DND-41 (cell line): Measurements from ENCODE around the gene DAD1.
"Not testable (repeated sequence)": the region's sequence is repeated elsewhere in the genome, so short reads cannot be mapped to it uniquely, and the experiment has no call there.

Experiments
- ATAC-seq: fragments of 200-7000 bp; cut with Tn5 transposase; 3 replicates; pipeline ENCODE4 v1.9.1; 2021; ENCODE audit warnings: low read depth; ENCODE audit not compliant: insufficient read depth
- DNase-seq: peaks from one replicate; pipeline ENCODE4 v3.0.0-alpha.2; 2020
- H2AFZ ChIP-seq: 2 replicates; pipeline ENCODE4 v1.6.0; 2012; ENCODE audit warnings: low read depth, low read length
- H3K27ac ChIP-seq: 2 replicates; pipeline ENCODE4 v1.5.1; 2012; ENCODE audit warnings: low read length, inconsistent platforms
- H3K27me3 ChIP-seq: fragments of 200-600 bp; sonication (generic); 2 replicates; pipeline ENCODE4 v1.6.0; 2012; ENCODE audit warnings: low read length, mild to moderate bottlenecking, inconsistent platforms; ENCODE audit not compliant: insufficient read depth, poor library complexity
- H3K36me3 ChIP-seq: 2 replicates; pipeline ENCODE4 v1.5.1; 2012; ENCODE audit warnings: low read length, inconsistent platforms; ENCODE audit not compliant: insufficient read depth
- H3K4me1 ChIP-seq: 2 replicates; pipeline ENCODE4 v1.5.1; 2012; ENCODE audit warnings: mild to moderate bottlenecking, low read length; ENCODE audit not compliant: insufficient read depth
- H3K4me2 ChIP-seq: 2 replicates; pipeline ENCODE4 v1.6.0; 2012; ENCODE audit warnings: mild to moderate bottlenecking, moderate library complexity, low read length, inconsistent platforms; ENCODE audit not compliant: insufficient read depth
- H3K4me3 ChIP-seq, 2 experiments: fragments of 200-600 bp in 1 of 2; shearing (Covaris generic) in 1 of 2; 2 replicates each; pipeline ENCODE4 v1.5.1; 2012 to 2016; ENCODE audit warnings: inconsistent platforms in 2 of 2, low read length in 2 of 2, mild to moderate bottlenecking in 2 of 2, low read depth in 1 of 2, moderate library complexity in 1 of 2
- H3K79me2 ChIP-seq: 2 replicates; pipeline ENCODE4 v1.6.0; 2012; ENCODE audit warnings: low read length, inconsistent platforms; ENCODE audit not compliant: insufficient read depth
- H3K9ac ChIP-seq: 2 replicates; pipeline ENCODE4 v1.6.0; 2012; ENCODE audit warnings: low read depth, mild to moderate bottlenecking, inconsistent platforms, low read length, moderate library complexity
- H3K9me3 ChIP-seq: 2 replicates; pipeline ENCODE4 v1.5.1; 2012; ENCODE audit warnings: low read length, moderate library complexity, mild to moderate bottlenecking, inconsistent platforms; ENCODE audit not compliant: insufficient read depth, severe bottlenecking
- H4K20me1 ChIP-seq: 2 replicates; pipeline ENCODE4 v1.6.0; 2012; ENCODE audit warnings: low read length; ENCODE audit not compliant: insufficient read depth
- CTCF ChIP-seq: IDR thresholded peaks from 2 replicates; pipeline ENCODE4 v1.5.1; 2012; ENCODE audit warnings: borderline replicate concordance, low read length, moderate library complexity, mild to moderate bottlenecking; ENCODE audit not compliant: poor library complexity, severe bottlenecking; ENCODE audit errors: extremely low read depth
- EZH2 ChIP-seq: IDR thresholded peaks from 3 replicates; pipeline ENCODE4 v1.6.1; 2012; ENCODE audit warnings: borderline replicate concordance, low read depth, mild to moderate bottlenecking, moderate library complexity, low read length, inconsistent platforms; ENCODE audit not compliant: severe bottlenecking

Gene DAD1

DNA sequence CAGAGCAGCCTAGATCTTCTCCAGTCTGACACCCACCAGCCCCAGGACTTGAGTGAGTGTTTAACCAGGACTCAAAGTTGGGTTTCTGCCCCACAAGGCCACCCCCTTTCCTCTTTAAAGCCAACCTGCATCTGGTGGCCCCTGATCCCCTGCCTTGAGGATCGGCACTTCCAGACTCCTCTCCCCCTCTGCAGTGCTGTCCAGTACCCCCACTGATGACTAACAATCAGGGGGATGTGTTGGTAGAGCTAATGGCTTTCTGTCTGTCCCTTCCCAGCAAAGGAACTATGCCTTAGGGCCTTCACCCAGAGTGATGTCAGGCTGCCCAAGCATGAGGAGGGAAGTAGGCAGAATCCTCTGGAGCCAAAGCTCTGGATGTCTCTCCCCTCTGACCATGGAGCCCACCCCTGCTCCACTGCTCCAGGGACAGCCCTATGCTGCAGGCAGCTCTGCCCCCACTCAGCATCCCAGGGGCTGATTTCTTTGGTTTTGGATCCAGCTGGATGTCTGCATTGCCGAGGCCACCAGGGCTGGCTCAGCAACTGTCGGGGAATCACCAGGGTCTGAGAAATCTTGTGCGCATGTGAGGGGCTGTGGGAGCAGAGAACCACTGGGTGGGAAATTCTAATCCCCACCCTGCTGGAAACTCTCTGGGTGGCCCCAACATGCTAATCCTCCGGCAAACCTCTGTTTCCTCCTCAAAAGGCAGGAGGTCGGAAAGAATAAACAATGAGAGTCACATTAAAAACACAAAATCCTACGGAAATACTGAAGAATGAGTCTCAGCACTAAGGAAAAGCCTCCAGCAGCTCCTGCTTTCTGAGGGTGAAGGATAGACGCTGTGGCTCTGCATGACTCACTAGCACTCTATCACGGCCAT is 42.9 kb downstream of the DAD1 start:
- no peaks in the 10 kb centered on the region for H3K4me1 ChIP-seq
- no peak overlapping the region for H3K4me3 ChIP-seq
- no peaks in the 10 kb centered on the region for H3K9me3 ChIP-seq
- H3K9ac ChIP-seq = no peak overlapping the region
- ATAC-seq = no peak
- H3K79me2 ChIP-seq = no peaks in the 10 kb centered on the region
- no peak overlapping the region for H3K27ac ChIP-seq
- TF ChIP-seq CTCF (no peak), EZH2 (no peak)
- H3K27me3 ChIP-seq = peaks cover 69% of the 10 kb centered on the region
- DNase-seq = no peak
- no peak overlapping the region for H2AFZ ChIP-seq
- H3K36me3 ChIP-seq = no peaks in the 10 kb centered on the region
- H4K20me1 ChIP-seq = peaks cover 28% of the 10 kb centered on the region
- no peak overlapping the region for H3K4me2 ChIP-seq

DNA sequence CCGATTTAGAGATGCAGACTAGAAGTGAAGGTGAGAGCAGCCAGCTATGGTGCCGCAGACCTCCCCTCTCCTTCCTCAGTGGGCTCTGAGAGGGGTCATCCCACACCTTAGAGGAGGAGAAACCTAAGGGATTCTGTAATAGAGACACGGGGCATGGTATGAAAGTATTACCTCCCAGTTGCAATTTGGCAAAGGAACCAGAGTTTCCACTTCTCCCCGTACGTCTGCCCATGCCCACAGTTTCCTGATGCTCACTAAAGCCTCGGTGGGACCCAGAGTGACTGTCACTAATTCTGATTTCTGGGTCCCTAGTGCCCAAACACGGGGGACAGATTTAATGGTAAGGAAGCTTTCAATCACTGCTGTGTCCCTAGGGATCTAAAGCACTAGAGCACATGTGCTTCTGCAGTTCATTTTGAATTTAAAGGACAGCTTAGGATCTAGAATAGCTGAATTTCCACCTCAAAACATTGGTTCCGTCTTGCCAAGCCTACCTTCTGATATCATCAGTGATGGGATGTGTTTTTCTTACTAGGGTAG is 44.1 kb downstream of the DAD1 start:
- Histone ChIP-seq H3K4me2 (no peak overlapping the region), H3K4me1 (no peaks in the 10 kb centered on the region)
- TF ChIP-seq CTCF (no peak), EZH2 (no peak)

DNA sequence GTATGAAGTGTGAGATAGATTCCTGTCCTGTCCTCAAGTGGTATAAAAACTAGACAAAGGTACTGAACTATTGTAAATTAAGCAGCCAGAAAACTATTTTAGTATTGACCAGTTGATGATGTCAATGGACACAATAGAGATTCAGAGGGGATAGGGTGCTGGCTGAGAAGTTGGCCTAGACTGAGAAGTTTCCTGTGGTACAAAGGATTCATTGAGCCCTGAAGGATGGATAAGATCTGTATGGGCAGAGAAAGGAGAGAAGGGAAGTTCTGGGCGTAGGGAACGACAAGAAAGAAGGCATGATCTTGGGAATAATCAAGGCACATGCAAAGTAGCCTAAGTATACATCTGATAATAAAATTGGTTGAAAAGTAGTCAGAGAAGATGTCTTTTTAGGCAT is 44.6 kb downstream of the DAD1 start:
- Histone ChIP-seq H3K9ac (no peak overlapping the region), H3K27ac (no peak overlapping the region)

More for the DNA sequence above, 44.1 kb downstream of the DAD1 start:
- H3K4me3 ChIP-seq = no peak overlapping the region
- no peak overlapping the region for H2AFZ ChIP-seq
- H3K9me3 ChIP-seq = no peaks in the 10 kb centered on the region
- peaks cover 64% of the 10 kb centered on the region for H3K27me3 ChIP-seq
- no peak overlapping the region for H3K9ac ChIP-seq
- peaks cover 24% of the 10 kb centered on the region for H4K20me1 ChIP-seq
- H3K79me2 ChIP-seq = no peaks in the 10 kb centered on the region
- no peak for ATAC-seq
- no peak for DNase-seq
- H3K27ac ChIP-seq = no peak overlapping the region
- H3K36me3 ChIP-seq = no peaks in the 10 kb centered on the region

GRCh38 chr14:22543570-22544357 is 45.3 kb downstream of the DAD1 start:
- not testable (repeated sequence) for H3K36me3 ChIP-seq, H3K9ac ChIP-seq, H3K79me2 ChIP-seq, H3K9me3 ChIP-seq, H3K4me1 ChIP-seq, H3K4me2 ChIP-seq, H2AFZ ChIP-seq, H3K27ac ChIP-seq, H3K4me3 ChIP-seq, DNase-seq, ATAC-seq
- H4K20me1 ChIP-seq = peaks cover 14% of the 10 kb centered on the region
- H3K27me3 ChIP-seq = peaks cover 64% of the 10 kb centered on the region

More for the DNA sequence above, 44.6 kb downstream of the DAD1 start:
- peaks cover 20% of the 10 kb centered on the region for H4K20me1 ChIP-seq
- H3K36me3 ChIP-seq = no peaks in the 10 kb centered on the region
- H3K27me3 ChIP-seq = peaks cover 69% of the 10 kb centered on the region
- ATAC-seq = no peak
- no peaks in the 10 kb centered on the region for H3K9me3 ChIP-seq
- no peaks in the 10 kb centered on the region for H3K79me2 ChIP-seq
- no peak overlapping the region for H2AFZ ChIP-seq
- no peaks in the 10 kb centered on the region for H3K4me1 ChIP-seq
- H3K4me3 ChIP-seq = no peak overlapping the region
- TF ChIP-seq EZH2 (no peak), CTCF (no peak)
- no peak overlapping the region for H3K4me2 ChIP-seq
- DNase-seq = no peak
